IMR-90 (cell line): ENCODE data around the gene DHDH. TPM values are rescaled to one million over a fixed set of nuclear protein-coding genes. Genes with fewer than 3 reads are reported as not detected.

Experiments
- ATAC-seq: fragments of 200-7000 bp; cut with Tn5 transposase; 2 replicates; pipeline ENCODE4 v1.9.1; 2020; ENCODE audit warnings: low read depth, mild to moderate bottlenecking, moderate library complexity
- BruUV-seq: library from RNA; stranded (reverse); fragments of 400-500 nt; replicated peaks from 2 replicates; lab custom pipeline; 2021; lab: Mats Ljungman, UMichigan
- CTCF ChIA-PET: fragments of 300-600 bp; formaldehyde crosslinking; extraction: SDS; loops from one replicate; lab custom pipeline; 2021; ENCODE audit warnings: antibody characterized with exemption; lab: Yijun Ruan, JAX
- POLR2A ChIA-PET: fragments of 300-600 bp; sonication (Branson Sonifier 250); formaldehyde crosslinking; loops from one replicate; lab custom pipeline; 2022; ENCODE audit warnings: antibody characterized with exemption; ENCODE audit not compliant: unreplicated experiment; lab: Charles Lee
- DNase-seq: peaks from one replicate; pipeline ENCODE4 v3.0.0; 2013
- H2AFZ ChIP-seq: replicated peaks from 2 replicates; pipeline ENCODE3; 2013; ENCODE audit warnings: low read length, mild to moderate bottlenecking; ENCODE audit not compliant: poor library complexity
- H2AK5ac ChIP-seq: 2 replicates; pipeline ENCODE4 v1.6.1; 2013; ENCODE audit warnings: low read depth, low read length, inconsistent platforms
- H2AK9ac ChIP-seq: replicated peaks from 2 replicates; pipeline ENCODE3; 2013; ENCODE audit warnings: mild to moderate bottlenecking, low read depth, low read length, moderate library complexity; ENCODE audit not compliant: poor library complexity
- H2BK120ac ChIP-seq: 2 replicates; pipeline ENCODE4 v1.6.1; 2013; ENCODE audit warnings: low read depth, low read length, inconsistent platforms
- H2BK15ac ChIP-seq: 3 replicates; pipeline ENCODE4 v1.6.1; 2013; ENCODE audit warnings: low read depth, low read length, inconsistent platforms
- H2BK20ac ChIP-seq: 2 replicates; pipeline ENCODE4 v1.6.1; 2013; ENCODE audit warnings: low read depth, mild to moderate bottlenecking, inconsistent platforms, low read length, moderate library complexity
- H2BK5ac ChIP-seq: 2 replicates; pipeline ENCODE4 v1.6.1; 2013; ENCODE audit warnings: mild to moderate bottlenecking, low read depth, low read length, inconsistent platforms; ENCODE audit not compliant: poor library complexity, severe bottlenecking
- H3K14ac ChIP-seq: replicated peaks from 2 replicates; pipeline ENCODE4 v1.6.1; 2013; ENCODE audit warnings: low read depth, low read length, inconsistent platforms
- H3K18ac ChIP-seq: 2 replicates; pipeline ENCODE4 v1.6.1; 2013; ENCODE audit warnings: low read depth, low read length, control low read depth
- H3K23ac ChIP-seq: 2 replicates; pipeline ENCODE4 v1.6.1; 2013; ENCODE audit warnings: low read depth, low read length, inconsistent platforms
- H3K27ac ChIP-seq: 2 replicates; pipeline ENCODE4 v1.5.1; 2013; ENCODE audit warnings: mild to moderate bottlenecking, control low read depth, low read length; ENCODE audit not compliant: insufficient read depth
- H3K27me3 ChIP-seq: 2 replicates; pipeline ENCODE4 v1.6.1; 2013; ENCODE audit warnings: low read length; ENCODE audit not compliant: control insufficient read depth, insufficient read depth
- H3K36me3 ChIP-seq: 2 replicates; pipeline ENCODE4 v1.6.1; 2013; ENCODE audit warnings: low read length, mixed read lengths; ENCODE audit not compliant: control insufficient read depth, insufficient read depth
- H3K4ac ChIP-seq: 2 replicates; pipeline ENCODE4 v1.6.1; 2013; ENCODE audit warnings: low read depth, low read length, inconsistent platforms
- H3K4me1 ChIP-seq: 2 replicates; pipeline ENCODE4 v1.6.1; 2013; ENCODE audit warnings: low read length, mixed read lengths; ENCODE audit not compliant: control insufficient read depth, insufficient read depth
- H3K4me2 ChIP-seq: 2 replicates; pipeline ENCODE4 v1.6.1; 2013; ENCODE audit warnings: low read depth, mild to moderate bottlenecking, control low read depth, low read length, moderate library complexity
- H3K4me3 ChIP-seq: 2 replicates; pipeline ENCODE4 v1.5.1; 2013; ENCODE audit warnings: low read depth, mild to moderate bottlenecking, control low read depth, low read length, moderate library complexity; ENCODE audit not compliant: insufficient read depth
- H3K56ac ChIP-seq: 2 replicates; pipeline ENCODE4 v1.6.1; 2013; ENCODE audit warnings: low read length, inconsistent platforms; ENCODE audit not compliant: insufficient read depth; ENCODE audit errors: extremely low read depth
- H3K79me1 ChIP-seq, 2 experiments: 2 replicates each; pipeline ENCODE4 v1.6.1; 2013; ENCODE audit warnings: low read length in 2 of 2, inconsistent platforms in 1 of 2, low read depth in 1 of 2
- H3K9ac ChIP-seq: 2 replicates; pipeline ENCODE4 v1.6.1; 2013; ENCODE audit warnings: low read depth, low read length, control low read depth
- H3K9me1 ChIP-seq: 2 replicates; pipeline ENCODE4 v1.6.1; 2013; ENCODE audit warnings: low read length, inconsistent platforms; ENCODE audit not compliant: insufficient read depth
- H3K9me3 ChIP-seq: 2 replicates; pipeline ENCODE4 v1.6.1; 2013; ENCODE audit warnings: low read length; ENCODE audit not compliant: control insufficient read depth, insufficient read depth
- H4K20me1 ChIP-seq: 2 replicates; pipeline ENCODE4 v1.6.1; 2013; ENCODE audit warnings: low read length, inconsistent platforms; ENCODE audit not compliant: insufficient read depth
- H4K5ac ChIP-seq: 2 replicates; pipeline ENCODE4 v1.6.1; 2013; ENCODE audit warnings: mild to moderate bottlenecking, low read depth, low read length, control low read depth
- H4K8ac ChIP-seq, 2 experiments: 2 replicates each; pipeline ENCODE4 v1.6.1; 2013; ENCODE audit warnings: low read depth in 2 of 2, low read length in 2 of 2, control low read depth in 1 of 2, inconsistent platforms in 1 of 2
- H4K91ac ChIP-seq: 2 replicates; pipeline ENCODE4 v1.6.1; 2013; ENCODE audit warnings: low read depth, low read length, inconsistent platforms; ENCODE audit not compliant: insufficient read depth
- BHLHE40 ChIP-seq: fragments of 150-350 bp; IDR thresholded peaks from 2 replicates; pipeline ENCODE4 v1.6.1; 2016; ENCODE audit warnings: mild to moderate bottlenecking, low read depth, low read length
- CEBPB ChIP-seq: IDR thresholded peaks from 2 replicates; pipeline ENCODE4 v1.6.1; 2012; ENCODE audit warnings: low read depth, low read length, improper control_type of control experiment
- CHD1 ChIP-seq: IDR thresholded peaks from 2 replicates; pipeline ENCODE4 v1.6.1; 2012; ENCODE audit warnings: low read depth, low read length, improper control_type of control experiment
- CTCF ChIP-seq: conservative IDR thresholded peaks from 2 replicates; pipeline ENCODE4 v1.5.1; 2012; ENCODE audit warnings: mild to moderate bottlenecking, low read depth, low read length, improper control_type of control experiment
- FOS ChIP-seq: fragments of 150-350 bp; IDR thresholded peaks from 2 replicates; pipeline ENCODE4 v1.6.1; 2016; ENCODE audit warnings: low read depth, low read length
- MAFK ChIP-seq: IDR thresholded peaks from 2 replicates; pipeline ENCODE4 v1.6.1; 2012; ENCODE audit warnings: low read depth, low read length, improper control_type of control experiment
- MAZ ChIP-seq: IDR thresholded peaks from 2 replicates; pipeline ENCODE4 v1.6.1; 2012; ENCODE audit warnings: low read depth, mild to moderate bottlenecking, low read length, improper control_type of control experiment, moderate library complexity, borderline replicate concordance
- MXI1 ChIP-seq: IDR thresholded peaks from 2 replicates; pipeline ENCODE4 v1.6.1; 2012; ENCODE audit warnings: low read depth, mild to moderate bottlenecking, low read length, moderate library complexity, borderline replicate concordance
- NFE2L2 ChIP-seq: fragments of 150-350 bp; IDR thresholded peaks from 2 replicates; pipeline ENCODE4 v1.6.1; 2016; ENCODE audit warnings: low read depth, mild to moderate bottlenecking, low read length
- POLR2A ChIP-seq: IDR thresholded peaks from 2 replicates; pipeline ENCODE4 v1.6.1; 2012; ENCODE audit warnings: mild to moderate bottlenecking, low read depth, low read length
- RAD21 ChIP-seq: IDR thresholded peaks from 2 replicates; pipeline ENCODE4 v1.6.1; 2012; ENCODE audit warnings: low read length, improper control_type of control experiment
- RCOR1 ChIP-seq: IDR thresholded peaks from 2 replicates; pipeline ENCODE4 v1.6.1; 2012; ENCODE audit warnings: mild to moderate bottlenecking, low read length, improper control_type of control experiment; ENCODE audit not compliant: insufficient replicate concordance
- RFX5 ChIP-seq: IDR thresholded peaks from 2 replicates; pipeline ENCODE4 v1.8.0; 2012; ENCODE audit warnings: low read depth, mild to moderate bottlenecking, low read length, moderate library complexity
- SMC3 ChIP-seq: fragments of 150-350 bp; IDR thresholded peaks from 2 replicates; pipeline ENCODE4 v1.6.1; 2016; ENCODE audit warnings: low read depth, mild to moderate bottlenecking, antibody characterized with exemption, low read length, moderate library complexity
- WGBS, 2 experiments: methylation state at CpG; one replicate each; pipeline versions ENCODE4 v1.1.5 to v1.1.7; 2013; ENCODE audit warnings: missing lambda C conversion rate in 2 of 2; ENCODE audit not compliant: insufficient read length in 1 of 2; ENCODE audit errors: extremely low coverage in 2 of 2; 5-methylcytosine and 5-hydroxymethylcytosine counted together
- dilution Hi-C: fragments of 300-500 bp; cut with HindIII; formaldehyde crosslinking; loops from one replicate; pipeline ENCODE4 v1.14.3; 2018; ENCODE audit warnings: low sequenced_read_pairs; ENCODE audit not compliant: unreplicated experiment
- in situ Hi-C: fragments of 300-500 bp; cut with MboI; formaldehyde crosslinking; loops from 3 replicates; pipeline ENCODE4 v1.14.3; 2019; ENCODE audit warnings: low sequenced_read_pairs, inconsistent platforms, mixed read lengths
- intact Hi-C: fragments of 100-400 bp; cut with micrococcal nuclease; formaldehyde crosslinking; loops from 2 replicates; pipeline ENCODE4 v1.10.0; 2022
- polyA plus RNA-seq, 3 experiments: library from polyadenylated mRNA; depleted of rRNA; stranded (reverse); fragments of >200 nt; gene quantifications; 2 replicates each; pipeline ENCODE4 v1.2.3, GENCODE V29; 2012; ENCODE audit warnings: low replicate concordance in 1 of 3
- total RNA-seq: library from RNA; depleted of rRNA; stranded (reverse); fragments of >200 nt; gene quantifications from 2 replicates; pipeline ENCODE4 v1.2.3, GENCODE V29; 2012
- TF ChIP-seq, protein P1 (sequence below): fragments of 150-350 bp; IDR thresholded peaks from 2 replicates; pipeline ENCODE4 v1.6.1; 2016; ENCODE audit warnings: low read depth, mild to moderate bottlenecking, low read length, moderate library complexity, borderline replicate concordance

Gene DHDH
- total and polyA plus RNA-seq, 2 of the 4 experiments (the other 2 are of a cell fraction) = 0.36 to 0.53 TPM

GRCh38 chr19:48962029-48962848, 28.7 kb downstream of the DHDH start:
- H2AFZ ChIP-seq = peak overlapping the region; percentile 51
- no peak overlapping the region for H3K4me3 ChIP-seq
- H3K27ac ChIP-seq = peak overlapping the region; percentile 96
- H3K23ac ChIP-seq = no peak overlapping the region
- H4K8ac ChIP-seq = peak overlapping the region in 1 of 2 experiments; percentile 49; a peak in 1 of 4 replicates
- H4K20me1 ChIP-seq = peaks cover 21% of the 10 kb centered on the region
- no peaks in the 10 kb centered on the region for H3K27me3 ChIP-seq
- dilution Hi-C loops = no loop called here
- peaks cover 7% of the 10 kb centered on the region for H3K9me1 ChIP-seq
- no peak overlapping the region for H3K4me2 ChIP-seq
- peak overlapping the region; percentile 54; the same call in 1 of the 2 replicates for H2BK20ac ChIP-seq
- H3K14ac ChIP-seq = no peak overlapping the region; the same call in 1 of the 2 replicates
- peak overlapping the region; percentile 53 for H2AK9ac ChIP-seq
- peak overlapping the region; percentile 44 for H4K5ac ChIP-seq
- H2BK5ac ChIP-seq = peak overlapping the region; percentile 55
- H2BK120ac ChIP-seq = peak overlapping the region; percentile 56; the same call in 1 of the 2 replicates
- POLR2A ChIA-PET = no interaction called here
- no peak overlapping the region for H3K18ac ChIP-seq
- no peak overlapping the region for H3K9ac ChIP-seq
- H4K91ac ChIP-seq = peak overlapping the region; percentile 58
- peak overlapping the region; percentile 86 for H2AK5ac ChIP-seq
- intact Hi-C loops = loop anchor here (10.0 kb wide), 1 partner anchor 317 kb away; the partner anchor contains the start of gene CA11
- 81% methylated on average over 18 of the region's 22 CpGs; no CpG with 5 or more reads in 1 of the 2 experiments for WGBS, 2 experiments
- H3K79me1 ChIP-seq = peaks cover 3 to 75% of the 10 kb centered on the region in 2 experiments; a peak in 3 of 4 replicates
- peak overlapping the region; percentile 99 for H3K4ac ChIP-seq
- peaks cover 20% of the 10 kb centered on the region for H3K4me1 ChIP-seq
- H3K9me3 ChIP-seq = no peaks in the 10 kb centered on the region
- peaks cover 25% of the 10 kb centered on the region for H3K36me3 ChIP-seq
- ATAC-seq (no peak), DNase-seq (no peak)
- in situ Hi-C loops = loop anchor here (5.0 to 10.0 kb wide), 2 partner anchors 70 to 317 kb away; partner anchors contain the start of gene CA11
- 0 out of 3 replicates have a peak overlapping the region, but pooled peaks have one; percentile 14 for H2BK15ac ChIP-seq
- no peak overlapping the region for H3K56ac ChIP-seq
- BruUV-seq = no TSS peak
- CTCF ChIA-PET = no interaction called here
- TF ChIP-seq SMC3 (no peak), CTCF (no peak), RAD21 (no peak), CHD1 (no peak), MXI1 (no peak), NFE2L2 (no peak), RCOR1 (no peak), CEBPB (no peak), POLR2A (no peak), MAZ (no peak), FOS (no peak), MAFK (no peak), BHLHE40 (no peak), RFX5 (no peak)
- TF ChIP-seq, protein P1, sequence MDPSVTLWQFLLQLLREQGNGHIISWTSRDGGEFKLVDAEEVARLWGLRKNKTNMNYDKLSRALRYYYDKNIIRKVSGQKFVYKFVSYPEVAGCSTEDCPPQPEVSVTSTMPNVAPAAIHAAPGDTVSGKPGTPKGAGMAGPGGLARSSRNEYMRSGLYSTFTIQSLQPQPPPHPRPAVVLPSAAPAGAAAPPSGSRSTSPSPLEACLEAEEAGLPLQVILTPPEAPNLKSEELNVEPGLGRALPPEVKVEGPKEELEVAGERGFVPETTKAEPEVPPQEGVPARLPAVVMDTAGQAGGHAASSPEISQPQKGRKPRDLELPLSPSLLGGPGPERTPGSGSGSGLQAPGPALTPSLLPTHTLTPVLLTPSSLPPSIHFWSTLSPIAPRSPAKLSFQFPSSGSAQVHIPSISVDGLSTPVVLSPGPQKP = no peak
